ENCODE results near the gene PLEKHG7. TPM values are rescaled to one million over a fixed set of nuclear protein-coding genes. Genes with fewer than 3 reads are reported as not detected.

PLEKHG7 gene
- total and polyA plus RNA-seq, 2 of the 8 experiments (the other 6 are each of a cell fraction or from before 2014, with no cell fraction given): not detected

- H2BK5ac ChIP-seq (ENCODE audit: low read depth, low read length): no peak overlapping the region
- H3K79me1 ChIP-seq (ENCODE audit: low read depth, low read length): no peaks in the 10 kb centered on the region
- no peak overlapping the region for H4K8ac ChIP-seq (ENCODE audit: extremely low read depth, insufficient read depth, low read length)
- H2BK15ac ChIP-seq (ENCODE audit: low read length): no peak overlapping the region
- DNase-seq (ENCODE audit: low read depth in 1 of 2, low spot score in 2 of 2) (no peak), FAIRE-seq (no peak)
- no peak overlapping the region for H3K9ac ChIP-seq (replicated peaks in 1 of 4; ENCODE audit: extremely low read depth in 1 of 4, low read depth in 3 of 4, low read length in 3 of 4)
- no peaks in the 10 kb centered on the region for H3K27me3 ChIP-seq (replicated peaks in 1 of 4; ENCODE audit: control insufficient read depth in 3 of 4, extremely low read depth in 1 of 4, insufficient read depth in 3 of 4, low read length in 3 of 4)
- no peak overlapping the region for H4K91ac ChIP-seq (replicated peaks; ENCODE audit: insufficient read length, low read length)
- no peak overlapping the region for H2BK120ac ChIP-seq (replicated peaks; ENCODE audit: low read depth, low read length)
- H3K79me2 ChIP-seq (ENCODE audit: control insufficient read depth in 1 of 2, insufficient read depth in 2 of 2, low read length in 2 of 2): no peaks in the 10 kb centered on the region
- H3K18ac ChIP-seq (ENCODE audit: extremely low read depth, low read length): no peak overlapping the region
- no peak overlapping the region for H2BK12ac ChIP-seq (ENCODE audit: low read depth, low read length)
- H3K56ac ChIP-seq (replicated peaks; ENCODE audit: insufficient read length, low read depth, low read length): no peak overlapping the region
- H4K20me1 ChIP-seq (replicated peaks in 1 of 2; ENCODE audit: control insufficient read depth in 1 of 2, insufficient read depth in 2 of 2, low read length in 2 of 2): no peaks in the 10 kb centered on the region
- no peak overlapping the region for H3K23ac ChIP-seq (ENCODE audit: insufficient read length)
- H3K23me2 ChIP-seq (ENCODE audit: low read depth, low read length): no peaks in the 10 kb centered on the region
- no peak overlapping the region for H3K27ac ChIP-seq (ENCODE audit: low read depth, low read length)
- no peaks in the 10 kb centered on the region for H3K9me3 ChIP-seq (ENCODE audit: insufficient read depth in 2 of 2, low read depth in 1 of 2, low read length in 1 of 2)
- H2BK20ac ChIP-seq (ENCODE audit: low read length): no peak overlapping the region
- ChIA-PET CTCF (ENCODE audit: partially characterized antibody) (no interaction called here), POLR2A (ENCODE audit: partially characterized antibody) (no interaction called here)
- H2AFZ ChIP-seq (ENCODE audit: low read length): no peak overlapping the region
- H4K5ac ChIP-seq (ENCODE audit: insufficient read length, low read depth, low read length): no peak overlapping the region
- no peak overlapping the region for H3K4me2 ChIP-seq (ENCODE audit: insufficient read depth in 1 of 2, low read depth in 2 of 2, low read length in 2 of 2)
- H3K14ac ChIP-seq (ENCODE audit: insufficient read length): no peak overlapping the region
- no peak overlapping the region for H2AK5ac ChIP-seq (ENCODE audit: low read depth, low read length)
- no peak overlapping the region for H3K4ac ChIP-seq (replicated peaks; ENCODE audit: insufficient read length, low read depth, low read length)
- no peaks in the 10 kb centered on the region for H3K4me1 ChIP-seq (replicated peaks in 1 of 4; ENCODE audit: control insufficient read depth in 3 of 4, insufficient read depth in 4 of 4, low read length in 3 of 4)
- H3K36me3 ChIP-seq (ENCODE audit: control insufficient read depth in 2 of 4, insufficient read depth in 4 of 4, low read length in 3 of 4): peaks cover 0 to 6% (median 0%) of the 10 kb centered on the region in 4 experiments; a peak in 1 of 8 replicates
- H3K4me3 ChIP-seq (ENCODE audit: extremely low read depth in 1 of 4, insufficient read depth in 2 of 4, low read depth in 3 of 4, low read length in 4 of 4): no peak overlapping the region
- TF ChIP-seq KDM1A (IDR thresholded peaks at IDR 0.05; ENCODE audit: borderline replicate concordance, low read length) (no peak), POU5F1 (IDR thresholded peaks at IDR 0.05; ENCODE audit: low read depth, low read length) (no peak), EZH2 (IDR thresholded peaks at IDR 0.05; ENCODE audit: low read depth, low read length, severe bottlenecking) (no peak), CHD2 (IDR thresholded peaks at IDR 0.05; ENCODE audit: low read length) (no peak), TAF1 (IDR thresholded peaks at IDR 0.05; ENCODE audit: low read depth, low read length) (no peak), TBP (IDR thresholded peaks at IDR 0.05; ENCODE audit: low read depth, low read length) (no peak), SP2 (IDR thresholded peaks at IDR 0.05; ENCODE audit: low read length) (no peak), BCL11A (IDR thresholded peaks at IDR 0.05; ENCODE audit: low read depth in 2 of 2, low read length in 2 of 2) (no peak), RBBP5 (IDR thresholded peaks at IDR 0.05; ENCODE audit: borderline replicate concordance, low read depth, low read length) (no peak), CBX5 (IDR thresholded peaks at IDR 0.05; ENCODE audit: low read depth, low read length) (no peak), E2F6 (IDR thresholded peaks at IDR 0.05) (no peak), RXRA (IDR thresholded peaks at IDR 0.05; ENCODE audit: insufficient read depth, low read depth, low read length) (no peak), PHF8 (conservative IDR thresholded peaks at IDR 0.05; ENCODE audit: low read depth, low read length) (no peak), KDM4A (IDR thresholded peaks at IDR 0.05; ENCODE audit: low read depth, low read length, severe bottlenecking) (no peak), RFX5 (IDR thresholded peaks at IDR 0.05; ENCODE audit: borderline replicate concordance, low read depth, low read length) (no peak)
Measured at GRCh38 chr12:92796650-92797049, 93.9 kb downstream of the PLEKHG7 start.

Data from H1 (cell line).